Measurements from ENCODE around the gene IFNL2. TPM values are rescaled to one million over a fixed set of nuclear protein-coding genes. Genes with fewer than 3 reads are reported as not detected.
"Not testable (repeated sequence)": the region's sequence is repeated elsewhere in the genome, so short reads cannot be mapped to it uniquely, and the experiment has no call there.

IFNL2 gene
- polyA plus RNA-seq, 3 donors = not detected

DNA sequence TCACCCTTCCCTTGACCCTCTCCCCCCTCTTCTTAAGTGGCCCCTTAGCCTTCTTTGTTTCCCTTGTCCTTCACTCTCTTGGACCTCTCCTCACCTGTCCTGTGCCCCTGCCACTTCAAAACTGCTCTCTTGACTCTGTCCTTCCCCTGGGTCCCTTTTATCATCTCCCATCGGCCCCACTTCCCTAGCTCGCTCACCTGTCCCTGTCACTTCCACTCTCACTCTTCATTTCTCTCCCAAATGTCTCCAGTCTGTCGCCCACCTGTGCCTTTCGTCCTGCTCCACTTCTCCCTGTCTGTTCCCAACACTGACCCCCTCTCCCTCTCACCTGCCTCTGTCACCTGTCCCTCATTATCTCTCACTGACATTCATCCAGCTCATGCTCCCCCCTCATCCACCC is 28.7 kb downstream of the IFNL2 start:
- DNase-seq = no peak

DNA sequence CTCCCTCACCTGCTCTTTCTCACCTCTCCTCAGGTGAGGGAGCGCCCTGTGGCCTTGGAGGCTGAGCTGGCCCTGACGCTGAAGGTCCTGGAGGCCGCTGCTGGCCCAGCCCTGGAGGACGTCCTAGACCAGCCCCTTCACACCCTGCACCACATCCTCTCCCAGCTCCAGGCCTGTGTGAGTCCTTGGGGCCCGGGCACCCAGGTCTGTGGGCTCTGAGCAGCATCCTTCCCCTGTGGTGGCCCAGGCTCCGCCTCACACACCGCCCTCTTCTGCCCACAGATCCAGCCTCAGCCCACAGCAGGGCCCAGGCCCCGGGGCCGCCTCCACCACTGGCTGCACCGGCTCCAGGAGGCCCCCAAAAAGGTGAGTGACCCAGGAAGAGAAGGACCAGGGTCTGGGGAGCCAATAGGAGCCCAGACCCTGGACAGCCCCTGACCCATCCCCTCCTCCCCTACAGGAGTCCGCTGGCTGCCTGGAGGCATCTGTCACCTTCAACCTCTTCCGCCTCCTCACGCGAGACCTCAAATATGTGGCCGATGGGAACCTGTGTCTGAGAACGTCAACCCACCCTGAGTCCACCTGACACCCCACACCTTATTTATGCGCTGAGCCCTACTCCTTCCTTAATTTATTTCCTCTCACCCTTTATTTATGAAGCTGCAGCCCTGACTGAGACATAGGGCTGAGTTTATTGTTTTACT is 29.9 kb downstream of the IFNL2 start:
- DNase-seq = no peak

- no peak for DNase-seq
These were observed 31.2 kb downstream of the IFNL2 start for GRCh38 chr19:39299404-39299803.

GRCh38 chr19:39299832-39300231 is 31.6 kb downstream of the IFNL2 start:
- no peak for DNase-seq

- no peak for DNase-seq
These were observed 32.8 kb downstream of the IFNL2 start for GRCh38 chr19:39301021-39301420.

DNA sequence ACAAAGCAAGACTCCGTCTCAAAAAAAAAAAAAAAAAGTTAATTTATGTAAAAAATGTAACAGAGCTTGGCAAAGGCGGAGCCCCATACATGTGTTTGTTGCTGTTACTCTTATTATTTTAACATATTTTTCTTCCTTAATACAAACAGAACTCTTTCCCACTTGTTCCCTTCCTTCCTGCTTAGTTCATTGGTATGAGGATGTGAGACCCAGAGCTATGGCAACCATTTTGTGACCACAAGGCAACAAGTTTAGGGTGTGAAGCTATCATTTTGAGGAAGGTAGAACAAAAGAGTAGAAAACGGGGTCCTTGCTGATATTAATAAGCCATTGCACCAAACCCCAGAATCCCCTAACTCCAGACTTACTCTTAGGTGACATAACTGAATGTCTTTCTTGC is 33.4 kb downstream of the IFNL2 start:
- no peak for DNase-seq

GRCh38 chr19:39303373-39304184 is 35.4 kb downstream of the IFNL2 start:
- DNase-seq = no peak

DNA sequence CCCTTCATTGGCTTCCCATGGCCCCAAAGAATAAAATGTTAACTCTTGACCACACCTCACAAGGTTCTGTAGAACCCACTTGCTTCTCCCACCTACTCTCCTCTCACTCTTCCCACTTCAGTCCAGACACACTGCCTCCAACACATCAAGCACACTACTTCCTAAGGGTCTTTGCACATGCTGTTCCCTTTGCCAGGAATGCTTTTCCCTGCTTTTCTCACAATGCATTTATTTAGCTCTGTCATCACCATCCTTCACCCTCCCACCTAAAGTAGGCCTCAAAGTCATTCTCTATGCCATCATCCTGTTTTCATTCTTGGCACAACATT is 36.0 kb downstream of the IFNL2 start:
- no peak for DNase-seq

GRCh38 chr19:39304701-39305571 is 36.7 kb downstream of the IFNL2 start:
- DNase-seq = no peak

DNA sequence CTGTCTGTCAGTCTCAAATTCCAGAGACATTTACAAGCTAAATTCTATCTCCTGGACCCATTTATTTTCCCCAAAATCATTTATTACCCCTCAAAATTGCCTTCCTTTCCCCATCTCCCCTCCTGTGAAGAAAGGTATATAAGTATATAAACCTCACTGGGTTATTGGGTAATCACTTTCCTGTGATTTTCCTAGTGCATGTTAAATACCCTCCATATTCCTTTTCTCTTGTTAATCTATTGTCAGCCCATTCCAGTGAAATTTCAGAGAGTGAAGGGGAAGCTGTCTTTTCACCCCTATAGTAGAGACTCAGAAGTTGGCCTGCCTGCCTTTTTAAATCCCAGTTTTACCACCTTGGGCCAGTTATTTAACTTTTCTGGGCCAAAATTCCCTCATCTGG is 37.9 kb downstream of the IFNL2 start:
- DNase-seq = no peak

DNA sequence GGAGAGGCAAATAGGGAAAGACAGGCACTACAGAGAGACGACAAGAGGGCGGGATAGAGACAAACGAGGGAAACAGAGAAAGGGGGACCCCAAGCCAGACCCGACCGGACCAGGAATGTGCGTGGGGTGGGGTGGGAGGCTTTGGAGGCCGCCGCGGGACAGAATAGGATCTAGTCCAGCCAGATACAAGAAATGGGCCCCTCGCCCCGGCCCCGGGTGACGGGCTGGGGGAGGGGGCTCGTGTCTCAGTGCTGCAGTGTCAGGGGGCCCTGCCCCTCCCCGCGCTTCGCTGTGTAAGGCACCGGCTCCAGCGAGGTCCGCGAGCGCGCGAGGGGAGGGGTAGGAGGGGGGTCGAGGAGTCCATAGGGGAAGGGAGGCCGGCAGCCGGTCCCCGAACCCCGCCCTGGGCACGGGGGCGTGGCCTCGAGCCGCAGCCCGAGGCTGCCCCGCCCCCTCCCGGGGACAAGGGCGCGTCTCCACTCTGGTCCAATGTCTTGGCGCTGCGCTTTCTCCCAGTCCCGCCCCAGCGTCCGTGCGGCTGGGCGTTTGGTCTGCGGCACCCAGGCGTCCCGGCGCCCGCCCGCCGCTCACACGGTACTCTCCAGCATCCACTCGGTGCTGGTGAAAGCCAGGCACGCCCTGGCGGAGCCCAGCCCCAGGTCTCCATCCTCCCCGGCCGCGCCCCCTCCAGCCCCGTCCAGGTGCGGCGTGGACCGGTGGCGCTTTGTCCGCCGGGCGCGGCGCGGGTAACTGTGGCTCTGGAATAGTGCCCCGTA is 39.0 kb downstream of the IFNL2 start:
- no peak for DNase-seq

- DNase-seq = no peak
These were observed 39.8 kb downstream of the IFNL2 start for GRCh38 chr19:39307822-39308530.

DNA sequence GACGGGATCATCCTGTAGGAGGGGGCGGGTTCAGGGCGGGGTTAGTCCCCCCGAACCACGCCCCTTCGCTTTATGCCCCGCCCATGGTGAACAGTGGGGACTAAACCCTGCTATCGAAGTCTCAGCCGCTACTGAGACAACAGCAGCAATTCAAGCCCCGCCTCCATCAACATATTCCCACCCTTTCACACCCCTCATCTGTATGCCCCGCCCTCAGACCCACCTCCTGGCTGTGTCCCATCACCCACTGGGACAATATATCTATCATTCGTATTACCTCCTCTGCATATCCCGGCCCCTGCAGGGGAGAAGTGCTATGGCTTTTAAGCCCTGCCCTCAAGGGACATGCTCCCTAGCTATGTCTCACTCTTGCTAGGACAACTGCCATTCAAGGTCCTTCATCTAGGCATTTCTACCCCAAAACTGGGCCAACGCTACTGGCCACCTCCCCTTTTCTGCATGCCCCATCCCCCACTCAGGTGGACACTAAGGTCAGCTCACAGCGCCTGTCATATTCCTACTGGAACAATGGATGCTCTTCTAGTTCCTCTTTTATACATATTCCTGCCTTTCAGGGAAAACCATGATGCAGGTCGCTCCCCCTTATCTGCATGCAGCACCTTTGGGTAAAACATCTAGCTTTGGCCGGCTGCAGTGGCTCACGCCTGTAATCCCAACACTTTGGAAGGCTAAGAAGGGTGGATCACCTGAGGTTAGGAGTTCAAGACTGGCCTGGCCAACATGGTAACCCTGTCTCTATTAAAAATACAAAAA is 40.5 kb downstream of the IFNL2 start:
- DNase-seq = no peak

DNA sequence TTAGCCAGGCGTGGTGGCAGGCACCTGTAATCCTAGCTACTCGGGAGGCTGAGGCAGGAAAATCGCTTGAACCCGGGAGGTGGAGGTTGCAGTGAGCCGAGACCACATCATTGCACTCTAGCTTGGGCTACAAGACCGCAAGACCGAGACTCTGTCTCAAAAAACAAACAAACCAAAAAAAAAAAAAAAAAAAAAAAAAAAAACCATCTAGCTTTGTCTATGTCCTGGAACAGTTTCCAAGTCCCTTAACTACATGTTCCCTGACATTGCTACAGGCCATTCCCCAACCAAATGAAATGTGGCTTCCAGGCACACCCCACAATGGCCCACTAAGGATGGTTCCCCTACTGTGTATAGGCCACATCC is 41.1 kb downstream of the IFNL2 start:
- not testable (repeated sequence) for DNase-seq

DNA sequence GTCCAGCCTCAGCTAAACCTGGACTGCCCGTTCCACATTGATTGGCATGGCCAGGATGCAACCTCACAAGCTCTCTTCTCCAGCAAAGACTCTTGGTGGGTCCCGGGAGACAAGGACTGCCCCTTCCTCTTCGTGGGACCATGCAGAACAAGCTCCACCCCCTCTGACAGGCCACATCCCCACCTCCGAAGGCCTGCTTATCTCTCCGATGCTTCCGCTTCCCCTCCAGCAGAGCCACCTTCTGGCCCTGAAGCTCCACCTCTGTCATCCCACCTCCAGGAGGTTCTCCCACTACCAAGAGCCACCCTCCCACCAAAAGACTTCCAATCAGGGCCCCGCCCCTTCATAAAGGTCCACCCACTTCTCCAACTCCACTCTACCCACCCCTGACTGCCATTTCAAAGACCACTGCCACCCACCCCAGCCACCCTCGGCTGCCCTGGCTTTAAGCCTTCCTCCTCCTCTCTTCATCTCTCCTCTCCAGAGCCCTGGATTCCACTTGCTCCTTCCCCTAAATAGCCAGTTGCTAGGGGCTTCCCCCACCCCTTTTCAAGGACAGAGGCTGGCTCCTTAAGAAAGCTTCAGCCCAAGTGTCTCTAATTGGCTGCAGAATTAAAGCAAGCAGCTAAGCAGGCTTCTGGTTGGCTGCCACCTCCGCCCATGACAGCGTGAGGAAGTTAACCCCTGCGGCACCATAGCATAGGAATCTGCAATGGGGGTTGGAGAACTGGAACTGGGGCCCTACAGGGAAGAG is 42.5 kb downstream of the IFNL2 start:
- DNase-seq = no peak

GRCh38 chr19:39314016-39314728 is 46.0 kb downstream of the IFNL2 start:
- DNase-seq = no peak

DNA sequence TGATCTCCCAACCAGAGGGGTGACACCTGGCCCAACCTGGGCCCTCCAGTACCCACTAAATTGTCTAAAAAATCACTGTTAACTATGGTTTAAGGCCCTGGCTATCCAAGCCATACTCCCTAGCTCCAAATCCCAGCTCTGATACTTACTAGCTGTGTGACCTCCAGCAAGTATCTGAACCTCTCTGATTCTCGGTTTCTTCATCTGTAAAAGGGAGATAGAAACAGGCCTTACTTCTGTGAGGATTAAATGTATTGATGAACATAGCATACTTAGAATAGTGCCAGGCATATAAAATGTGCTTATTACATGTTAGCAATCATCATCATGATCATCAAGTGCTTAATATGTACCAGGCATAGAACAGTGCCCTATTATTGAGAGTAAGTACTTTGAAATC is 47.7 kb downstream of the IFNL2 start:
- no peak for DNase-seq

DNA sequence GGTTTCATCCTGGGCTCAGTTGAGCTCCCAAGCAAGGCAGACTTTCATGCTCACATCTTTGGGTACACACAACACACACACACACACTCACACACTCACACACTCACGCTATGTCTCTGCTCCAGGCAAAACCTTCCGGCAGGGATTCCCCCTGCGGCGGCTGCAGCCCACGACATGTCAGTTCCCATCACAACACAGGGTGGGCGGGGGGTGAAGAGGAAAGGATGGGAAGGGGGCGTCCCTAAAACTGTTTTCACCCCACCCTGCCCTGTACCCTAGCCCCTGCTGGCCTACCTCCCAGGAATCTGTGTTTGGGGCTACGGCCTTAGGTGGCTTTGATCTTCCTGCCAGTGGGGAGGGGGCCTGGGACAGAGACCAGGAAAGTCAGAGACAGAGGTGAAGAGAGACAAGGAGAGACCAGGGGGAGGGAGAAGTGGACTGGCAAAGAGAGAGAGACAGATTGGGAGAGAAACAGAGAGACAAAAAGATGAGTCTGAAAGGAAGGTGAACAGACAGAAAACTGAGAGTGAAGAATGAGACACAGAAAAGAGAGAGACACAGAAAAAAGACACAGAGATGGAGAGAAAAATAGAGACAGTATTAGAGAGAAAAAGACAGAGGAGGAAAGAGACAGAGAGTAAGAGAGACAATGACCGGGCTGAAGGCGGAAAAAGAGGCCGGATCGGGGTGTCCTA is 48.6 kb downstream of the IFNL2 start:
- no peak for DNase-seq
